ENCODE measurements around the gene RANBP3L. TPM values are rescaled to one million over a fixed set of nuclear protein-coding genes. Genes with fewer than 3 reads are reported as not detected.
"Not testable (repeated sequence)": the region's sequence is repeated elsewhere in the genome, so short reads cannot be mapped to it uniquely, and the experiment has no call there.

Gene RANBP3L
- total RNA-seq, 1 donor from 2014 or later: not detected

DNA sequence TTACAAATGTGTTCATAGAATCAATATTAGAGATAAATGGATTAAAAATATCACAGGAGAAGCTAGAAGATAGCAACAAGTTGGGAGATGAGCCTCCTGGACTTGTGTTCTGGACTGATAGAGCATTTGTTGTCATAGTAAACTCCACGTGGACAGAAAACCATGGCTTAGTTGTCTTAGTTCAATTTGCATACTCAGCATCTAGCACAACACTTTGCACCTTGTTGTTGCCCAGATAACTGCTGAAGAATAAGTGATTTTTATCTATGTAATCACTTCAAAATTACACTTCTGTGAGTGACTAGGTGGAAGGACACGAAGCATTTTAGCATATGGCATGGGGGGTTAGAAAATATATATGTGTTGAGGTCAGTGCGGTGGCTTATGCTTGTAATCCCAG lies 4.0 kb downstream of the RANBP3L start:
- Mint-ChIP-seq H3K9me3 (no peaks in the 10 kb centered on the region), H3K4me3 (no peak overlapping the region), H3K27ac (no peak overlapping the region), H3K27me3 (ENCODE audit: insufficient read depth, low read depth) (no peaks in the 10 kb centered on the region), H3K4me1 (peaks cover 23% of the 10 kb centered on the region), H3K36me3 (no peaks in the 10 kb centered on the region)
- peaks cover 8% of the 10 kb centered on the region for H3K4me1 ChIP-seq
- H3K9me3 ChIP-seq (ENCODE audit: low read depth): no peaks in the 10 kb centered on the region
- H3K9ac ChIP-seq: no peak overlapping the region
- H3K27me3 ChIP-seq: no peaks in the 10 kb centered on the region
- DNase-seq (ENCODE audit: low spot score): no peak
- H3K36me3 ChIP-seq: no peaks in the 10 kb centered on the region
- H3K27ac ChIP-seq: no peak overlapping the region
- no peaks in the 10 kb centered on the region for H3F3A ChIP-seq (ENCODE audit: low read depth)
- H3K4me2 ChIP-seq: no peak overlapping the region
- no peak overlapping the region for H2AFZ ChIP-seq (replicated peaks)
- no peaks in the 10 kb centered on the region for H3K79me2 ChIP-seq (ENCODE audit: low read depth)
- no peaks in the 10 kb centered on the region for H4K20me1 ChIP-seq (ENCODE audit: low read depth)
- H3K4me3 ChIP-seq: no peak overlapping the region
- TF ChIP-seq EZH2 (IDR thresholded peaks at IDR 0.05): no peak
- no peak for TF ChIP-seq EZH2phosphoT487 (IDR thresholded peaks at IDR 0.05)
- TF ChIP-seq, protein P1, sequence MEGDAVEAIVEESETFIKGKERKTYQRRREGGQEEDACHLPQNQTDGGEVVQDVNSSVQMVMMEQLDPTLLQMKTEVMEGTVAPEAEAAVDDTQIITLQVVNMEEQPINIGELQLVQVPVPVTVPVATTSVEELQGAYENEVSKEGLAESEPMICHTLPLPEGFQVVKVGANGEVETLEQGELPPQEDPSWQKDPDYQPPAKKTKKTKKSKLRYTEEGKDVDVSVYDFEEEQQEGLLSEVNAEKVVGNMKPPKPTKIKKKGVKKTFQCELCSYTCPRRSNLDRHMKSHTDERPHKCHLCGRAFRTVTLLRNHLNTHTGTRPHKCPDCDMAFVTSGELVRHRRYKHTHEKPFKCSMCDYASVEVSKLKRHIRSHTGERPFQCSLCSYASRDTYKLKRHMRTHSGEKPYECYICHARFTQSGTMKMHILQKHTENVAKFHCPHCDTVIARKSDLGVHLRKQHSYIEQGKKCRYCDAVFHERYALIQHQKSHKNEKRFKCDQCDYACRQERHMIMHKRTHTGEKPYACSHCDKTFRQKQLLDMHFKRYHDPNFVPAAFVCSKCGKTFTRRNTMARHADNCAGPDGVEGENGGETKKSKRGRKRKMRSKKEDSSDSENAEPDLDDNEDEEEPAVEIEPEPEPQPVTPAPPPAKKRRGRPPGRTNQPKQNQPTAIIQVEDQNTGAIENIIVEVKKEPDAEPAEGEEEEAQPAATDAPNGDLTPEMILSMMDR (IDR thresholded peaks at IDR 0.05): no peak

DNA sequence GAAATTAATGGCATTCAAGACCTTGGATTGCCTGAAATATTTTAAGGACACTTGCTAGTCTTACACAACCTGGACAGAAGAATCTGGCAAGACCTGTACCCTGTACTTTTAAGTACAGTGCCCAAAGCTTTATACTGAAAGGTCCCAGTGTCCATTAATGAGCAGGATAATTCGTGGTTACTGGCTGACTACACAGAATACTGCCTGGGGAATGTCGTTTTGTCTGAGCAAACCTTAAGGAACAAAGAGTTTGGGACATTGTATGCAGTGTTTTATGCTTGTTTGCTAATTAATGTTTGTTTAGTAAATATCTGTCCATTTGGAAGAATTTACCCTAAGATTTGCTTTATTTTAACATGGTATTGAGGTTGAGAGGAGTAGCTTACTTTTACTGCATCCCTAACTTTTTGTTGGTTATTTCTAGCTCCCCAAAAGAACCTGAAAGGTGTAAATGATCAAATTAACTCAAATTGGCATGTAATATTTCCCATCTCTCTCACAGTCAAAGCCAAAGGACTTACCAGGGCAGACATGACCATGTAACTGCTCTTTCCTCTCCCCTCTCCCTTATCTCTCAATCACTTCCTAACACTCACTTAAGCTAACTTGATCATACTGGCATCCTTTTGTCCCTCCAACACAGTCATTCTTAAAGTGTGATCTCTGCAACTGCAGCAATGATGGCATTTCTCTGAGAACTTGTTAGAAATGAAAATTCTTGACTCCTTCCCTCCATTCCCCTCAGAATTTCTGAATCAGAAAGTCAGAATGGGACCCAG lies 15.7 kb downstream of the RANBP3L start:
- Mint-ChIP-seq H3K4me3 (no peak overlapping the region), H3K27ac (no peak overlapping the region), H3K4me1 (no peaks in the 10 kb centered on the region), H3K9me3 (peaks cover 6% of the 10 kb centered on the region), H3K27me3 (ENCODE audit: insufficient read depth, low read depth) (peaks cover 2% of the 10 kb centered on the region), H3K36me3 (peaks cover 1% of the 10 kb centered on the region)
- no peaks in the 10 kb centered on the region for H3K27me3 ChIP-seq
- DNase-seq (ENCODE audit: low spot score): no peak
- H3K4me2 ChIP-seq: no peak overlapping the region
- no peak overlapping the region for H2AFZ ChIP-seq (replicated peaks)
- TF ChIP-seq EZH2 (IDR thresholded peaks at IDR 0.05) (no peak), EZH2phosphoT487 (IDR thresholded peaks at IDR 0.05) (no peak)
- TF ChIP-seq, protein P1 (IDR thresholded peaks at IDR 0.05): no peak
- H3K79me2 ChIP-seq (ENCODE audit: low read depth): no peaks in the 10 kb centered on the region
- no peaks in the 10 kb centered on the region for H3F3A ChIP-seq (ENCODE audit: low read depth)
- H3K36me3 ChIP-seq: no peaks in the 10 kb centered on the region
- no peak overlapping the region for H3K4me3 ChIP-seq
- H4K20me1 ChIP-seq (ENCODE audit: low read depth): no peaks in the 10 kb centered on the region
- no peak overlapping the region for H3K27ac ChIP-seq
- no peaks in the 10 kb centered on the region for H3K4me1 ChIP-seq
- H3K9me3 ChIP-seq (ENCODE audit: low read depth): no peaks in the 10 kb centered on the region
- H3K9ac ChIP-seq: no peak overlapping the region

DNA sequence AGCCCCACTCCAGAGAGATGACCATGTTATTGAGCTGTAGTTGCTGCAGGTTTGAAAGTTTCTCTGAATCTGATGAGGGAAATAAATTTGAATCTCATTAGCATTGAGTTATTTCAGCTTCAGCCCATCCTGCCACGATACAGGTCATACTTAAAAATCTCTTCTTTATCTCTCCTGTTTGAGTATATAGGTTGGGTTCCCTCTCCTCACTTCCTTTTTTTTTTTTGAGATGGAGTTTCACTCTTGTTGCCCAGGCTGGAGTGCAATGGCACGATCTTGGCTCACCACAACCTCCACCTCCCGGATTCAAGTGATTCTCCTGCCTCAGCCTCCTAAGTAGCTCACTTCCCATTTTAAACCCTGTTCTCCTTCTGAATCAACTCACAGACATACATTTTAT lies 17.9 kb downstream of the RANBP3L start:
- H3K4me2 ChIP-seq; H3K4me3 ChIP-seq; H3K4me1 Mint-ChIP-seq; H3K9me3 ChIP-seq (ENCODE audit: low read depth); H3K27me3 ChIP-seq; H2AFZ ChIP-seq (replicated peaks); H3K9me3 Mint-ChIP-seq; H3K27ac ChIP-seq; H3K36me3 ChIP-seq; H3K27me3 Mint-ChIP-seq (ENCODE audit: insufficient read depth, low read depth); H3K4me3 Mint-ChIP-seq; H3K9ac ChIP-seq; H3K79me2 ChIP-seq (ENCODE audit: low read depth); H3K36me3 Mint-ChIP-seq; H3F3A ChIP-seq (ENCODE audit: low read depth); H3K27ac Mint-ChIP-seq; H4K20me1 ChIP-seq (ENCODE audit: low read depth); DNase-seq (ENCODE audit: low spot score); H3K4me1 ChIP-seq: not testable (repeated sequence)

DNA sequence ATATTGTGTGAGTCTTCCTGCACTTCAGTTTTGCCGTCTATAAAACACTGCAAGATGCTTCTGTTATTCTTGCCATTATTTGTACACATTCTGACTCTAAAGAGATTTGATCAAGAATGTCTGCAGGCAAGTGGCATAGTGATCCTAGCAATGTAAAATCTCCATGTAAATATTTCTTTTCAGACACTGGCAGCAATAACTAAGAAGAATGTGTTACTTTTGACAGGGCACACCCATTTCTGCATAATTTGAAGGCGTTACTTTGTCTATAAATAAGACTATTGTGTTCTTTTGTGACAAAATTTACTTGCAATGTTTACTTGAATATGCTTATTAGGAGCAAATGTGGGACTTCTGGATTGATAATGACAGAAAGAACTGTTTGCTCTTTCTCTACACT lies 20.1 kb downstream of the RANBP3L start:
- Histone ChIP-seq H3K27ac (no peak overlapping the region), H3K4me3 (no peak overlapping the region), H3K9ac (no peak overlapping the region), H3K79me2 (ENCODE audit: low read depth) (no peaks in the 10 kb centered on the region), H3K9me3 (ENCODE audit: low read depth) (no peaks in the 10 kb centered on the region), H3K36me3 (no peaks in the 10 kb centered on the region), H3K4me2 (no peak overlapping the region), H3F3A (ENCODE audit: low read depth) (no peaks in the 10 kb centered on the region), H2AFZ (replicated peaks) (no peak overlapping the region), H3K27me3 (no peaks in the 10 kb centered on the region), H4K20me1 (ENCODE audit: low read depth) (no peaks in the 10 kb centered on the region), H3K4me1 (no peaks in the 10 kb centered on the region)
- Mint-ChIP-seq H3K9me3 (no peaks in the 10 kb centered on the region), H3K4me3 (no peak overlapping the region), H3K36me3 (no peaks in the 10 kb centered on the region), H3K27me3 (ENCODE audit: insufficient read depth, low read depth) (no peaks in the 10 kb centered on the region), H3K4me1 (peaks cover 11% of the 10 kb centered on the region), H3K27ac (no peak overlapping the region)
- TF ChIP-seq EZH2 (IDR thresholded peaks at IDR 0.05) (no peak), EZH2phosphoT487 (IDR thresholded peaks at IDR 0.05) (no peak)
- TF ChIP-seq, protein P1 (IDR thresholded peaks at IDR 0.05): no peak
- no peak for DNase-seq (ENCODE audit: low spot score)
